HG03064 (cell line): ENCODE data around the gene HSFX4.
"Not testable (repeated sequence)": the region's sequence is repeated elsewhere in the genome, so short reads cannot be mapped to it uniquely, and the experiment has no call there.

Source experiments
- ATAC-seq: cut with Tn5 transposase; IDR thresholded peaks from one replicate; pipeline ENCODE4 v1.9.1; 2021; ENCODE audit warnings: low read depth; ENCODE audit not compliant: unreplicated experiment

The HSFX4 gene

GRCh38 chrX:149929400-149929799 lies at the start of gene HSFX4:
Gene HSFX4, plus strand, starts transcription at chrX:149929573. Its CDS starts 72 bp downstream, at chrX:149929645.
- not testable (repeated sequence) for ATAC-seq

GRCh38 chrX:149881081-149881711 lies 48.2 kb upstream of the HSFX4 start, which contains the start of gene MAGEA8:
Gene MAGEA8, plus strand, starts transcription at chrX:149881183. Its CDS starts 3,090 bp downstream, at chrX:149884273.
- ATAC-seq = no peak

- ATAC-seq = not testable (repeated sequence)
Measured at GRCh38 chrX:149890828-149891227, 38.5 kb upstream of the HSFX4 start.

- no peak for ATAC-seq
Measured at GRCh38 chrX:149898554-149898953, 30.8 kb upstream of the HSFX4 start.

- ATAC-seq = peak; percentile 79
Measured at GRCh38 chrX:149903889-149904748, 25.3 kb upstream of the HSFX4 start.

- ATAC-seq = peak; percentile 38
Measured at GRCh38 chrX:149908308-149908707, 21.1 kb upstream of the HSFX4 start.

GRCh38 chrX:149908727-149909126 lies 20.6 kb upstream of the HSFX4 start:
- ATAC-seq = no peak

- no peak for ATAC-seq
Measured at GRCh38 chrX:149909324-149910177, 19.8 kb upstream of the HSFX4 start.

- no peak for ATAC-seq
Measured at GRCh38 chrX:149910178-149910695, 19.1 kb upstream of the HSFX4 start.

- peak; percentile 72 for ATAC-seq
Measured at GRCh38 chrX:149916745-149917392, 12.5 kb upstream of the HSFX4 start.

GRCh38 chrX:149923836-149924235 lies 5.5 kb upstream of the HSFX4 start:
- not testable (repeated sequence) for ATAC-seq

GRCh38 chrX:149924434-149924833 lies 4.9 kb upstream of the HSFX4 start:
- not testable (repeated sequence) for ATAC-seq

GRCh38 chrX:149927245-149927963 lies 2.0 kb upstream of the HSFX4 start:
- ATAC-seq = not testable (repeated sequence)

GRCh38 chrX:149927964-149928258 lies 1.5 kb upstream of the HSFX4 start:
- ATAC-seq = not testable (repeated sequence)

- not testable (repeated sequence) for ATAC-seq
Measured at GRCh38 chrX:149928635-149929034, 738 bp upstream of the HSFX4 start.

GRCh38 chrX:149931355-149931754 lies 2.0 kb downstream of the HSFX4 start:
- ATAC-seq = not testable (repeated sequence)

GRCh38 chrX:149932150-149932549 lies 2.8 kb downstream of the HSFX4 start:
- not testable (repeated sequence) for ATAC-seq

- not testable (repeated sequence) for ATAC-seq
Measured at GRCh38 chrX:149932970-149933369, 3.6 kb downstream of the HSFX4 start.

- ATAC-seq = not testable (repeated sequence)
Measured at GRCh38 chrX:149933547-149933946, 4.2 kb downstream of the HSFX4 start.
